Activated B cell treated with CpG ODN at 0.5 μM for 24 hours (primary cell): Measurements from ENCODE around the gene ZMYND10. TPM values are rescaled to one million over a fixed set of nuclear protein-coding genes. Genes with fewer than 3 reads are reported as not detected.

Source experiments
- ATAC-seq: fragments of 200-7000 bp; cut with Tn5 transposase; one replicate; pipeline ENCODE4 v1.10.0; 2021; ENCODE audit warnings: low read depth, mild to moderate bottlenecking, moderate library complexity
- CTCF ChIA-PET: fragments of 350-600 bp; sonication (Branson Sonifier 250); formaldehyde crosslinking; loops from one replicate; lab custom pipeline; 2021; ENCODE audit warnings: antibody characterized with exemption; lab: Charles Lee
- POLR2A ChIA-PET: fragments of 350-600 bp; sonication (Branson Sonifier 250); formaldehyde crosslinking; loops from one replicate; lab custom pipeline; 2021; ENCODE audit warnings: antibody characterized with exemption; lab: Charles Lee
- DNase-seq: peaks from one replicate; pipeline ENCODE4 v3.0.0; 2022
- H3K27ac Mint-ChIP-seq: one replicate; pipeline ENCODE4 v1.8.0; 2020; ENCODE audit warnings: mixed read lengths
- H3K27me3 Mint-ChIP-seq: one replicate; pipeline ENCODE4 v1.8.0; 2021; ENCODE audit warnings: mixed read lengths
- H3K36me3 Mint-ChIP-seq: one replicate; pipeline ENCODE4 v1.8.0; 2021; ENCODE audit warnings: low read depth, mixed read lengths
- H3K4me1 Mint-ChIP-seq: one replicate; pipeline ENCODE4 v1.8.0; 2021; ENCODE audit warnings: mixed read lengths
- H3K4me3 Mint-ChIP-seq: one replicate; pipeline ENCODE4 v1.8.0; 2020; ENCODE audit warnings: mild to moderate bottlenecking, mixed read lengths
- H3K9me3 Mint-ChIP-seq: one replicate; pipeline ENCODE4 v1.8.0; 2020; ENCODE audit warnings: mixed read lengths
- intact Hi-C: fragments of 100-400 bp; cut with micrococcal nuclease; formaldehyde crosslinking; loops from one replicate; pipeline ENCODE4 v1.15.1; 2024
- total RNA-seq: library from RNA; stranded (reverse); gene quantifications from 2 replicates; pipeline ENCODE4 v1.2.3, GENCODE V29; 2022
- TF ChIP-seq, protein P1 (sequence below): fragments of 200-600 bp; IDR thresholded peaks from one replicate; pipeline ENCODE4 v1.8.0; 2022; ENCODE audit warnings: antibody characterized with exemption, mild to moderate bottlenecking

Gene ZMYND10
- total RNA-seq, 1 donor from 2014 or later = 0.64 TPM

DNA sequence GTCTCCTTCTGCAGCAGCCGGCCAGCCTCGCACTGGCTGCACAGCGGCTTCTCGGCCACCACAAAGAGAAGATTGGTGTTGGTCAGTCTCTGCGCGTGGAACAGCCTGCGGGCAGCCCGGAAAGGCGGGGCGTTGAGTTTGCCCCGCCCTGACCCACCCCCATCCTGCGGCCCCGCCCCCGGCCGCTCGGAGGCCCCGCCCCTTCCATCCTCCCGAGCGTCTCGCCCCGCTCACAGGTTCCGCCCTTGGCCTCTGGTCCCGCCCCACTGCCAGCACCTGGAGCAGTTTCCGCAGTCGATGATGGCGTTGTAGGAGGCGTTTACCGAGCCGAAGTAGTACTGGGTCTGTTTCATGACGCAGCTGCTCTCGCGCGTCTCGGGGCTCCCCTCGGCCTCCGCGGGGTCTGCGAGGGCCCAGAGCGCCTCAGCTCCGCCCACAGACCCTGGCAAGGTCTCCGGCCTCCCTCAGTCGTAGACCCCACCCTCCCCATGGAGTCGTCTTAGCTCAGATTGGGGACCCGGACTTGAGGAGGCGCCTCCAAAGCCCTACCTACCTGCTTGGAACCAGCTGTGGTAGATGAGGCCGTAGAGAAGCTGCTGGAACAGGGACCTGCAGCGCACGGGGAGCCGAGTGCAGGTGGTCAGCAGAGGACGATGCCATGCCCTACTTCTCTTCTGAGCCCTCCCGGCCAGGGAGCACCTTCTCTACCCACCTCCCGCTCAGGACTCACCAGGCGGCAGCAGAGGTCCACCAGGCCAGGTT is 19.7 kb upstream of the ZMYND10 start:
- peak overlapping the region; percentile 85 for H3K4me3 Mint-ChIP-seq
- TF ChIP-seq, protein P1, sequence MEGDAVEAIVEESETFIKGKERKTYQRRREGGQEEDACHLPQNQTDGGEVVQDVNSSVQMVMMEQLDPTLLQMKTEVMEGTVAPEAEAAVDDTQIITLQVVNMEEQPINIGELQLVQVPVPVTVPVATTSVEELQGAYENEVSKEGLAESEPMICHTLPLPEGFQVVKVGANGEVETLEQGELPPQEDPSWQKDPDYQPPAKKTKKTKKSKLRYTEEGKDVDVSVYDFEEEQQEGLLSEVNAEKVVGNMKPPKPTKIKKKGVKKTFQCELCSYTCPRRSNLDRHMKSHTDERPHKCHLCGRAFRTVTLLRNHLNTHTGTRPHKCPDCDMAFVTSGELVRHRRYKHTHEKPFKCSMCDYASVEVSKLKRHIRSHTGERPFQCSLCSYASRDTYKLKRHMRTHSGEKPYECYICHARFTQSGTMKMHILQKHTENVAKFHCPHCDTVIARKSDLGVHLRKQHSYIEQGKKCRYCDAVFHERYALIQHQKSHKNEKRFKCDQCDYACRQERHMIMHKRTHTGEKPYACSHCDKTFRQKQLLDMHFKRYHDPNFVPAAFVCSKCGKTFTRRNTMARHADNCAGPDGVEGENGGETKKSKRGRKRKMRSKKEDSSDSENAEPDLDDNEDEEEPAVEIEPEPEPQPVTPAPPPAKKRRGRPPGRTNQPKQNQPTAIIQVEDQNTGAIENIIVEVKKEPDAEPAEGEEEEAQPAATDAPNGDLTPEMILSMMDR = no peak
- ATAC-seq = peak; percentile 97

DNA sequence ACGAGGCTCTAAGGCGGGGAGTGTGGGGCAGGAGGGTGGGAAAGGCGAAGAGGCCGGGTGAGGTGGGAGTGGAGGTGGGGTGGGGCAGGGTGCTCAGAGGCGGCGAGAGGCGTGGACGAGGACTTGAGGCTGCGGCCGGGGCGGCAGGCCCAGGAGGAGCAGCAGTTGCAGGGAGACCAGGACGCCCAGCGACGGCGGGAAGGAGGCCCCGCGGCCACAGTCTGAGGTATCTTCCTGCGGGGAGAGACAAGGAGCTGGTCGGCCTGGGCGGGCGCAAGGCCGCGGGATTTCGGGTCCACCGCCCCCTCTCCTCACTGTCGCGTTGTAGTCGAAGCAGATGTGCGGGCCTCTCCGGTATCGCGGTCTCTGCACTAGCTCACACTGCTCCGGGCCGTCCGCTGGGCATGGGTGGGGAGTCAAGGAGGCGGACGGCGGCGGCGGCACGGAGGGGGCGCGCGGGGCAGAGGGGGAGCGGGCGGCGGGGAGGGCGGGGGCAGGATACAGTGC is 19.1 kb upstream of the ZMYND10 start:
- no peak for DNase-seq
- POLR2A ChIA-PET = interaction anchor here (0.7 to 2.1 kb wide), 9 partner anchors 8 to 434 kb away, joined by 3 to 21 read pairs (median 4); partner anchors contain the start of genes CYB561D2, NPRL2, RASSF1 and TUSC2
- no peak overlapping the region for H3K27ac Mint-ChIP-seq
- H3K9me3 Mint-ChIP-seq = no peaks in the 10 kb centered on the region
- H3K27me3 Mint-ChIP-seq = peaks cover 2% of the 10 kb centered on the region
- CTCF ChIA-PET = interaction anchor here (1.2 kb wide), 1 partner anchor 177 kb away, joined by 4 read pairs; no protein-coding TSS in a partner anchor
- TF ChIP-seq, protein P1 = no peak
- H3K36me3 Mint-ChIP-seq = no peaks in the 10 kb centered on the region
- peaks cover 24% of the 10 kb centered on the region for H3K4me1 Mint-ChIP-seq
- peak; percentile 23 for ATAC-seq
- intact Hi-C loops = loop anchor here (1.0 kb wide), 3 partner anchors 14 to 252 kb away; partner anchors contain the start of genes CYB561D2 and NPRL2
- H3K4me3 Mint-ChIP-seq = peak overlapping the region; percentile 85

More for the DNA sequence above, 19.7 kb upstream of the ZMYND10 start:
- ChIA-PET CTCF (interaction anchor here (1.2 kb wide), 1 partner anchor 177 kb away, joined by 4 read pairs; no protein-coding TSS in a partner anchor), POLR2A (interaction anchor here (1.0 to 2.1 kb wide), 9 partner anchors 9 to 251 kb away, joined by 3 to 21 read pairs (median 5); partner anchors contain the start of genes C3orf18, CYB561D2, NPRL2 and RASSF1)
- Mint-ChIP-seq H3K27me3 (peaks cover 2% of the 10 kb centered on the region), H3K4me1 (peaks cover 19% of the 10 kb centered on the region), H3K9me3 (no peaks in the 10 kb centered on the region), H3K36me3 (no peaks in the 10 kb centered on the region), H3K27ac (peak overlapping the region; percentile 83)
- intact Hi-C loops = loop anchor here (1.0 kb wide), 3 partner anchors 15 to 251 kb away; partner anchors contain the start of genes CYB561D2 and NPRL2
- DNase-seq = peak; percentile 85

DNA sequence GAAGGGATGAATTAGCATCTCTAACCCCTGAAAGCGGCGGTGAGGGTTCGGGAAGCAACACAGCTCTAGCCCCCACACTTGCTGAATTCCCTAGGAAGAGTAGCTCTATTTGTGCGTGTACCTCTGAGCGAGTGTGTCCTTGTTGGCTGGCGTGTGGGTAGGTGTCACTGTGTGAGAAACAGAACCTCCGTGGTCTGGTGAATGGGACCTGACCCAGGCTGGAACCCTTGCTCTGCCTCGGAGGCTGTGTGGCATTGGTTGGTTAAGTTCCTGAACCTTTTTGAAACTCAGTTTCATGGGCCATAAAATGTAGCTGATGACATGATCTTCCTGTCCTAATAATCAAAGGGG is 14.2 kb upstream of the ZMYND10 start:
- no peaks in the 10 kb centered on the region for H3K9me3 Mint-ChIP-seq
- ChIA-PET POLR2A (interaction anchor here (0.6 to 1.6 kb wide), 6 partner anchors 9 to 59 kb away, joined by 3 to 15 read pairs (median 5); partner anchors contain the start of genes CYB561D2 and NPRL2), CTCF (interaction anchor here (0.8 kb wide), 1 partner anchor 13 kb away, joined by 3 read pairs; no protein-coding TSS in a partner anchor)
- H3K27ac Mint-ChIP-seq = peak overlapping the region; percentile 89
- DNase-seq (no peak), ATAC-seq (peak; percentile 25)
- H3K4me3 Mint-ChIP-seq = peak overlapping the region; percentile 96
- intact Hi-C loops = loop anchor here (1.0 to 10.0 kb wide), 11 partner anchors 8 to 1695 kb away; partner anchors contain the start of genes DUSP7, HEMK1, HYAL3 and IFRD2
- H3K36me3 Mint-ChIP-seq = peaks cover 30% of the 10 kb centered on the region
- H3K4me1 Mint-ChIP-seq = peaks cover 50% of the 10 kb centered on the region
- TF ChIP-seq, protein P1 = no peak
- no peaks in the 10 kb centered on the region for H3K27me3 Mint-ChIP-seq

DNA sequence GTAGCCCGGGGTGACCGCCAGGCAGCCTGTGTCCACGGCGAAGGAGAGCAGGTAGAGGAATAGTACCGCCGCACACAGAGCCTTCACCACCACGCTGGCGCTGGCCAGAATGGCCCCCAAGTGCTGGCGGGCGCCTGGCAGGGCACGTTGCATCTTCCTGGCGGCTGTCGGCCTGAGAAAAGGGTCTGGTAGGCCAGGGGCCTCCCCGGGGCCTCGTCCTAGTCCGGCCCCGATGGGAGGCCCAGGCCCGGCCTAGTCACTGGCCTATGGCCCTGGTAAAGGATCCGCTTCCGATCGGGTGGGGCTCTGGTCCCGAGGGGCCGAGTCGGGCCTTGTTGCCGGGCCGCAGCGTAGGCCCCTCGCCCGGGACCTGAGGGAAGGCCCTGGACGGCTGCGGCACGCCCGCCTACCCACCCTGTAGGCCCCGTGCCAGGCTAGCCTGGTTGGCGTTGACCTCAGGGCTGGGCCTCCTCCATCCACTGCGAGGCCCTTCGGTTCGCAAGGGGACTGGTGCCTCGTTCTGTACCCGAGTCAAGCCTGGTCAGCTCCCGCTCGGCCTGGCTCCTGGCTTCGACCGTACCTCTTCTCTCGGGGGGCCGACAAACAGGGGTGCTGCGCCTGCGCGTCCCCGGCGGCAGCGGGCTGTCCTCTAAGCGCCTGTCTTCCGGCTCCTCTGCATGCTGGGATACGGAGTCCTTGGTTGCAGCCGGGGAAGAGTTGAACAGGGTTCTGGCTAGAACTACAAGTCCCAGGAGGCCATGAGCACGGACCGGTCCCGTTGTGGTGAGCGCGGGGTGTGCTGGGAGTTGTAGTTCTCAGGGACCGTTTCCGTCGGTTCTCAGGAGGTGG is 13.6 kb upstream of the ZMYND10 start, which contains the start of gene TMEM115:
TMEM115 (minus strand) TSS at position 611 of the 849 bp plus-strand sequence; CDS start at position 153, 458 bp downstream.
- CTCF ChIA-PET = interaction anchor here (0.8 kb wide), 1 partner anchor 12 kb away, joined by 3 read pairs; no protein-coding TSS in a partner anchor
- Mint-ChIP-seq H3K4me3 (peak within 1 kb of the TSS; percentile 96), H3K27me3 (no peaks in the 10 kb centered on the region), H3K9me3 (no peaks in the 10 kb centered on the region), H3K27ac (peak within 1 kb of the TSS; percentile 89), H3K4me1 (peaks cover 49% of the 10 kb centered on the region), H3K36me3 (peaks cover 36% of the 10 kb centered on the region)
- intact Hi-C loops = loop anchor here (1.0 to 10.0 kb wide), 11 partner anchors 8 to 1696 kb away; partner anchors contain the start of genes DUSP7, HEMK1, HYAL3 and IFRD2
- DNase-seq = peak; percentile 88
- TF ChIP-seq, protein P1 = no peak
- peak; percentile 100 for ATAC-seq
- POLR2A ChIA-PET = interaction anchor here (0.6 to 1.6 kb wide), 7 partner anchors 9 to 58 kb away, joined by 3 to 15 read pairs (median 5); partner anchors contain the start of genes CYB561D2, NPRL2 and RASSF1
